Testis (tissue), 2 donors: Measurements from ENCODE around the gene RNU4-1.
"Not testable (repeated sequence)": the region's sequence is repeated elsewhere in the genome, so short reads cannot be mapped to it uniquely, and the experiment has no call there.

ENCODE experiments used
- CTCF ChIP-seq, 3 experiments: fragments of 450-650 bp in 2 of 3; fragments of 200-600 bp in 1 of 3; sonication (generic) in 1 of 3; IDR thresholded peaks; one replicate each; pipeline ENCODE4 v1.5.1; 2016 to 2019; ENCODE audit warnings: antibody characterized with exemption in 3 of 3, mild to moderate bottlenecking in 2 of 3, moderate library complexity in 1 of 3
- POLR2A ChIP-seq: fragments of 450-650 bp; IDR thresholded peaks from one replicate; pipeline ENCODE4 v1.6.1; 2017; ENCODE audit warnings: antibody characterized with exemption, mild to moderate bottlenecking, moderate library complexity

GRCh38 chr12:120335447-120335846 is 42.4 kb upstream of the RNU4-1 start:
- not testable (repeated sequence) for TF ChIP-seq POLR2A
- TF ChIP-seq CTCF (IDR thresholded peaks at IDR 0.05) = peak; percentile 35 to 50 (median 36)
